Measurements from ENCODE around the gene CDH23. TPM values are rescaled to one million over a fixed set of nuclear protein-coding genes. Genes with fewer than 3 reads are reported as not detected.

Gene CDH23
- polyA plus RNA-seq, 1 experiment: 0.01 TPM

- CTCF ChIA-PET: interaction anchor here (1.7 to 2.1 kb wide), 2 partner anchors 44 to 79 kb away, joined by 4 to 6 read pairs; no protein-coding TSS in a partner anchor
- POLR2A ChIA-PET: interaction anchor here (0.6 kb wide), 1 partner anchor 888 kb away, joined by 3 read pairs; no protein-coding TSS in a partner anchor
Observed at GRCh38 chr10:71852355-71852937, 455.7 kb downstream of the CDH23 start.

GRCh38 chr10:71854031-71854430, 457.3 kb downstream of the CDH23 start:
- no peak for DNase-seq (ENCODE audit: low read depth, low spot score)
- CTCF ChIA-PET: interaction anchor here (1.0 kb wide), 1 partner anchor 14 kb away, joined by 6 read pairs; no protein-coding TSS in a partner anchor
- H3K4me3 ChIP-seq (ENCODE audit: low read depth, low read length): no peak overlapping the region
- POLR2A ChIA-PET: no interaction called here
- peaks cover 4% of the 10 kb centered on the region; the same call in 1 of the 2 replicates for H3K9me3 ChIP-seq (ENCODE audit: control insufficient read depth, insufficient read depth, low read length)
- peak overlapping the region; percentile 1 for H3K27ac ChIP-seq (ENCODE audit: low read depth, low read length)
- no peak for TF ChIP-seq CTCF (IDR thresholded peaks at IDR 0.05; ENCODE audit: low read depth, low read length)
- H3K27me3 ChIP-seq (ENCODE audit: control insufficient read depth, insufficient read depth, low read length): no peaks in the 10 kb centered on the region

More at GRCh38 chr10:71852355-71852937, 455.7 kb downstream of the CDH23 start:
- no peak for TF ChIP-seq CTCF (IDR thresholded peaks at IDR 0.05; ENCODE audit: low read depth, low read length)
- Histone ChIP-seq H3K9me3 (ENCODE audit: control insufficient read depth, insufficient read depth, low read length) (peaks cover 4% of the 10 kb centered on the region; the same call in 1 of the 2 replicates), H3K27ac (ENCODE audit: low read depth, low read length) (no peak overlapping the region), H3K27me3 (ENCODE audit: control insufficient read depth, insufficient read depth, low read length) (no peaks in the 10 kb centered on the region), H3K4me3 (ENCODE audit: low read depth, low read length) (no peak overlapping the region)
- no peak for DNase-seq (ENCODE audit: low read depth, low spot score)

- no peak for TF ChIP-seq CTCF (IDR thresholded peaks at IDR 0.05; ENCODE audit: low read depth, low read length)
- ChIA-PET POLR2A (no interaction called here), CTCF (no interaction called here)
- H3K27ac ChIP-seq (ENCODE audit: low read depth, low read length): no peak overlapping the region
- no peaks in the 10 kb centered on the region for H3K9me3 ChIP-seq (ENCODE audit: control insufficient read depth, insufficient read depth, low read length)
- H3K27me3 ChIP-seq (ENCODE audit: control insufficient read depth, insufficient read depth, low read length): no peaks in the 10 kb centered on the region
- DNase-seq (ENCODE audit: low read depth, low spot score): no peak
- H3K4me3 ChIP-seq (ENCODE audit: low read depth, low read length): no peak overlapping the region
Observed at GRCh38 chr10:71856619-71857018, 459.9 kb downstream of the CDH23 start.

- H3K27ac ChIP-seq (ENCODE audit: low read depth, low read length): no peak overlapping the region
Observed at GRCh38 chr10:71857934-71858890, 461.5 kb downstream of the CDH23 start.

More at GRCh38 chr10:71857934-71858890, 461.5 kb downstream of the CDH23 start:
- no peak for DNase-seq (ENCODE audit: low read depth, low spot score)
- no peaks in the 10 kb centered on the region for H3K27me3 ChIP-seq (ENCODE audit: control insufficient read depth, insufficient read depth, low read length)
- H3K4me3 ChIP-seq (ENCODE audit: low read depth, low read length): no peak overlapping the region
- ChIA-PET POLR2A (interaction anchor here (0.8 kb wide), 1 partner anchor 151 kb away, joined by 3 read pairs; no protein-coding TSS in a partner anchor), CTCF (no interaction called here)
- H3K9me3 ChIP-seq (ENCODE audit: control insufficient read depth, insufficient read depth, low read length): no peaks in the 10 kb centered on the region
- no peak for TF ChIP-seq CTCF (IDR thresholded peaks at IDR 0.05; ENCODE audit: low read depth, low read length)
